Right ventricle myocardium inferior (tissue), 1 donor: ENCODE results near the gene CYP4B1. TPM values are rescaled to one million over a fixed set of nuclear protein-coding genes. Genes with fewer than 3 reads are reported as not detected.

ENCODE experiments used
- ATAC-seq: fragments of 200-7000 bp; cut with Tn5 transposase; one replicate; pipeline ENCODE4 v1.9.1; 2020; ENCODE audit warnings: mild to moderate bottlenecking, moderate library complexity
- DNase-seq: peaks from one replicate; pipeline ENCODE4 v3.0.0; 2021; ENCODE audit errors: missing footprints
- intact Hi-C: fragments of 100-400 bp; cut with DNase I; formaldehyde crosslinking; loops from one replicate; pipeline ENCODE4 v1.11.0; 2022
- total RNA-seq: library from RNA; stranded (reverse); fragmentation: NEBNext Ultra II Directional; extraction: Animal tissue kit (Norgen Biotek cat#: 25700); gene quantifications from one replicate; pipeline ENCODE4 v1.2.1, GENCODE V29; 2021
- donor health status: DM: no; HTN: yes; CAD: no; lungs with severe emphysema.

The CYP4B1 gene
- total RNA-seq, 1 donor from 2014 or later = 19.6 TPM

GRCh38 chr1:46862348-46862747, 63.5 kb downstream of the CYP4B1 start:
- intact Hi-C loops = no loop called here
- DNase-seq (no peak), ATAC-seq (no peak)

Other genes starting within 250 kb of the CYP4B1 start
- gene KNCN, start 247.4 kb upstream of the CYP4B1 start, total RNA-seq = not detected
- 39.8 TPM for gene MKNK1, start 194.8 kb upstream of the CYP4B1 start, total RNA-seq
- 13.9 TPM for gene MOB3C, start 182.2 kb upstream of the CYP4B1 start, total RNA-seq
- 191 TPM for gene ATPAF1, start 130.7 kb upstream of the CYP4B1 start, total RNA-seq
- not detected for gene TEX38, start 127.2 kb upstream of the CYP4B1 start, total RNA-seq
- gene EFCAB14, start 79.9 kb upstream of the CYP4B1 start, total RNA-seq = 53.2 TPM
- gene CYP4A11, start 142.4 kb downstream of the CYP4B1 start, total RNA-seq = not detected
- 1.5 TPM for gene CYP4X1, start 224.6 kb downstream of the CYP4B1 start, total RNA-seq